HG02840 (cell line): ENCODE data around the gene RAC3.

Source experiments
- ATAC-seq: cut with Tn5 transposase; IDR thresholded peaks from one replicate; pipeline ENCODE4 v1.9.1; 2021; ENCODE audit warnings: mild to moderate bottlenecking, moderate library complexity, moderate number of reproducible peaks; ENCODE audit not compliant: unreplicated experiment, low FRiP score

Gene RAC3

DNA sequence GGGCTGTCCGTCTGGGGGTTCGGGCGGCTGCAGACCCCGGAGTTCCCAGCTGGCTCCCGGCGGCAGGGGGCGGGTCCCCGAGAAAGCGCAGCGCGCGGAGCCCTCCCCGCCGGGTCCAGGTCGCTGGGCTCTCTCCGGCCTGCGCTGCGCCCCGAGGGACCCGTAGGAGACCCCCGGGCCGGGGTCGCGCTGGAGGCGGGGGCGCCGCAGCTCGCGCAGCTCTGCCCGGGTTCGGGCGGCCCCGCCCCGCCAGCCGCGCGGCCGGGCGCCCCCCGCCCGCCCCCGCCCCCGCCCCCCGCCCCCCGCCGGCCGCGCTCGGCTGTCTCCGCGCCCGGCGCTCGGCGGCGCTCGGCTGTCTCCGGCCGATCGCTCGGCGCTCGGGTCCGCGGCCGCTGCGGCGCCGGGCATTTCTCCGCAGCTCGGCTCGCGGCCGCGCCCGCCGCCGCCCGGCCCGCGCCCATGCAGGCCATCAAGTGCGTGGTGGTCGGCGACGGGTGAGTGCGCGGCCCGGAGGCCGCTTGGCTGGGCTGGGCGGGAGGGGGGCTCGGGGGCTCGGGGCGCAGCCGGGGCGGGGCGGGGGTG is at the start of gene RAC3:
Gene RAC3, plus strand, starts transcription at position 376 of the 582 bp plus-strand sequence. Its CDS starts 84 bp downstream, at position 460.
- ATAC-seq: no peak

DNA sequence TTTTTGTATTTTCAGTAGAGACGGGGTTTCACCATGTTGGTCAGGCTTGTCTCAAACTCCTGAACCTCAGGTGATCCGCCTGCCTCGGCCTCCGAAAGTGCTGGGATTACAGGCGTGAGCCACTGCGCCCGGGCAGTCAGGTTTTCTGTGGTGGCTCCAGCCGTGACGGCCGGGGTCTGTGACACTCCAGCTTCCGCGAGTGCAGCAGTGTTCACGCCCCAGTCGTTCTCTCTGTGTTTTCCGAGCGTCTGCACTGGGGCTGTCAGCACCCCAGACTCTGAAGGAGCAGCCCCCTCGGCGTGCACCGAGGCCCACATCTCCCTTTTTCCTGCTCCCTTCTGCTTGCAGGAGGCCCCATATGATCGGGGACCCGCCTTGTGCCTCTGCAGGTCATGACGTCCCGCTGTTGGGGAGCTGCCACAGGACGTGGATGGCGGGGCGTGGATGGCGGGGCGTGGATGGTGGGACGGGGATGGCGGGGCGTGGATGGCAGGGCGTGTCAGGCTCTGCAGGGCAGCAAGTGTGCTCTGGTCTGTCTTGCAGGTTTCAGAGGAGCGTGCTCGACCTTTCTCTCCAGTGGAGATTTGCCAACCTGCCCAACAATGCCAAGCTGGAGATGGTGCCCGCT is 48.4 kb upstream of the RAC3 start:
- no peak for ATAC-seq

DNA sequence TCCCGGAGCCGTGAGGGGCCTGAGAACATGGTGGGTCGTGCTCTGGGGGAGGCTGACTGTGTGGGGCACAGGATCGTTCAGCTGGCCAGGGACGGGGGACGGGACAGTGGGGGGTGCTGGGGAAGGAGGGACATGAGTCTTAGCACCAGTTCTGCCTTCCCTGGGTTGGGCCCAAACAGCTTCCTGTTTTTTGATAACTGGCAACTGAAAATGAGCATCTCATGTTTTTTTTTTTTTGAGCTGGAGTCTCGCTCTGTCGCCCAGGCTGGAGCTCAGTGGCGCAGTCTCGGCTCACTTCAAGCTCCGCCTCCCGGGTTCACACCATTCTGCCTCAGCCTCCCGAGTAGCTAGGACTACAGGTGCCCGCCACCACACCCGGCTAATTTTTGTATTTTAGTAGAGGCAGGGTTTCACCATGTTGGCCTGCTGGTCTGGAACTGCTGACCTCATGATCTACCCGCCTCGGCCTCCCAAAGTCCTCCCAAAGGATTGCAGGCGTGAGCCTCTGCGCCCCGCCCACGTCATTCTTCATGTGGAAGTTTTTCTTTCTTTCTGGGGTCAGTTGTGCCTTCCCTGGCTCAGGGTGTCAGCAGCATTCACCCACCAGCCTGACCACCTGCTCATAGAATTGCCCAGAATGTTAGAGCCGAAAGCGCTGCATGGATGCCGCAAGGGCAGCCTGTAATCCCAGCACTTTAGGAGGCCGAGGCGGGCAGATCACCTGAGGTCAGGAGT is 47.7 kb upstream of the RAC3 start:
- no peak for ATAC-seq

DNA sequence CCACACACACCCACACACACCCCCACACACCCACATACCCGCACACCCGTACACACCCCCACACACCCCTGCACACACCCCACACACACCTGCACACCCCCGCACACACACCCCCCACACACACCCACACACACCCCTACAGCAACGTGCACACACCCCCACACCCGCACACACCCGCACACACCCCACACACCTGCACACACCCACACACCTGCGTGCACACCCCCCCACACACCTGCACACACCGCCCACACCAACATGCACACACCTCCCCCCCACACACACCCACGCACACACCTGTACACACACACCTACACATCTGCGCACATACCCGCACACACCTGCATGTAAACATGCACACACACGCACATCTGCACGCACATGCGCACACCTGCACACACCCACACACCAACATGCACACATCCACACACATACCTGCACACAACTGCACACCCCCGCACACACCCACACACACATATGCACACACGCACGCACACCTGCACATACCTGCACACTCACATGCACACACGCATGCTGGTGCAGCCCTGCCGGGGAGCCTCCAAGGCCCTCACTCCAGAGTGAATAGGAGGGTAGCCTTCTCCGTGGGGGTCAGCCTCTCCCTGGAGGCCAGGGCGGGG is 46.6 kb upstream of the RAC3 start:
- ATAC-seq: no peak

DNA sequence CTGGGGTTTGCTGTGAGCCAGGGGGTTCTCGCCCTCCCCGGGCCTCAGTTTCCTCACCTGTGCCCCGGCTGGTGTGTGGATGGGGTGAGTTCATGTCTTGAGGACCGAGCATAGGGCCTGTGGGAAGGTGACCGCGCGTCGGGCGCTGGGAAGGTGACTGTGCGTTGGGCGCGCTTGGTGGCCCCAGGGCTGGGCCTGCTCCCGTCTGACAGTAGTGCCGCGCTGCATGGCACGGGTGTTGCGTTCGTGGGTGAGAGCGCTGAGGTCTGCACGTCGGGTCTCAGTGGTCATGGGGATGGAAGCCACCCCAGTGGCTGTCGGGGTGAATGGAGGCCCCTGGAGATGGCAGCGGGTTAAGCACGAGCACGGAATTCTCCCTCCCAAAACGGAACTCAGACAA is 44.9 kb upstream of the RAC3 start:
- ATAC-seq: no peak

DNA sequence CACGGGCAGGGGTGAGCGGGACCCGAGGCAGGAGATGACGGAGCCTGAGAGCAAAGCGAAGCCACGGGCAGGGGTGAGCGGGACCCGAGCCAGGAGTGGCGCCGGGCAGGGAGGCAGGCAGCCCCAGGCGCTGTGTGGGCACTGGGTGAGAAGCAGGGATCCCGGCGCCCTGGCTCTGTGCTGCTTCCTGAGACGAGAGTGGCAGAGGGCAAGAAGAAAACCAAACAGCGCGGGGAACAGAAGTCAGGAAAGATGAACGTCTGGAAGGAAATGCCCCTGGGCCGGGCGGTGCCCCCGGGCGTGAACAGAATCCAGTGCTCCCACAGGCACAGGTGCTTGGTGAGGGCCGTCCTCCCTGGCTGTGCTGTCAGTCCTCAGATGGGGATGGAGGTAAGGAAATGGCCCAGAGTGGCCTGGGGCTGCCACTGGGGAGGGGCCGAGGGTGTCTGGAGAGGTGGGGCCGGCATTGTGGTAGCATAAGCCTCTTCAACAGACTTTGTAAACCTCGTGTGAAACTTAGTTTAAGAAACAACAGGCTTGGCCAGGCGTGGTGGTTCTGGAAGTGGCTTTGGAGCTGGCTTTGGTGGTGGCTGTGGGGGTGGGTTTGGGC is 44.2 kb upstream of the RAC3 start:
- ATAC-seq: no peak

DNA sequence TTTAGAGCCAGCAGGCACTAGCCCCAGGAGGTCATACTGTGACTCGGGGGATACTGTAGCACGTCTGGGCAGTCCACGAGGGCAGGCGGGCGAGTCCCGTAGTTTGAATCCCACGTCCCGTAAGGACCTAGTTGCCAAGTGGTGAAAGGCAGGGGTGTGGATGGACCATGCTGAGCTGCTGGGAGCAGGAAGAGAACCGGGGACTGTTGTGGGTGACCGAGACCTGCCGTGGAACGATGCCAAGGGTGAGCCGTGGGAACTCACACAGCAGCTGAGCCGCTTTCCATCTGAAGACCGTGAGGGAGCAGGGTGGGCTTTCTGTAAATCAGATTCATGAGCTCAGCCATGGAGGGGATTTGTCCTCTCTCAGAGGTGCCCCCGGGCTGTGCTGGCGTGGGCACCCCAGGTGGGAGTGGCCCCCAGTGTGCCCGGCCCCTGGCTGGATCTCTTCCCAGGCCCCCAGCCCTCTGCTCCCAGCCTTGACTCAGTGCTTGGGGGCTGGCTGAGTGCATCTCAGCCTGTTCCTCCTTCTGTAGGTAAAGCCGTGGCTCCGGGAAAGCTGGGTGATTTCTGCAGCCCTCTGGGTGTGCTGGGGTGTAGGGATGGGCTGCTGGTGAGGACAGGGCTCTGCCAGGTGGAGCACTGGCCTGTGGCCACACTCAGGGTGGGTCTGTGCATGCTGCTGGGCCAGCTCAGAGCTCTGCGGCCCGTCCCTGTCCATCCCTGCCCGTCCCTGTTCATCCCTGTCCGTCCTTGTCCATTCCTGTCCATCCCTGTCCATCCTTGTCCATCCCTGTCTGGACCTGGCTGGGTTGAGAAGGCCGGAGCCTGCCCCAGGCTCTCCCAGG is 40.4 kb upstream of the RAC3 start:
- no peak for ATAC-seq

DNA sequence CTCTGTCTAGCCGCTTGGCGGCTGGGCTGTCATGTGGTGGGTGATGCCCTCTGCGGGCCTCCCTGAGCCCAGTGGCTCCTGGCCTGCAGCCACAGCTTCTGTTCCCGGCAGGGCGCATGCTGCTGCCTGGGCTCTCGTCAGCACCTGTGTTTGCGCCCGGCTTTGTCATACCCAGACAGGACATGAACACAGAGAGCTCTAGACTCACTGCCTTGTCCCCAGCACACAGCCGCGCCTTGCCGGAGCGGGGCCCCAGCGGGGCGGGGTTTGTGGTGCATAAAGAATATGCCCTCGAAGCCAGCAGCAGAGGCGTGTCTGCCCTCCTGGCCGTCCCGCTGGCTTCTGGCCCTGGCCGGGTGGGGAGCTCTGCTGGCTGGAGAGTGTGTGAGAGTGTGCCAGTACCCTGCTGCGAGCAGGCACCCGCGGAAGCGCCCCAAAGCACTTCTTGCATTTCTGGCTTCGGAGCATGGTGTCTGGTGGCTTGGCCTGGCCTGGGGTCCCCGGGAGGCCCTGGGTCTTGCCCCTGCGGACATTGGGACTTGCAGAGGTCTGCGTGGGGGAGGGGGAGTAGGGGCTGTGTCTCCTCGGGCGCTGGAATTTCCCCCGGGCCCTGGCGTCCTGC is 39.7 kb upstream of the RAC3 start:
- ATAC-seq: no peak

DNA sequence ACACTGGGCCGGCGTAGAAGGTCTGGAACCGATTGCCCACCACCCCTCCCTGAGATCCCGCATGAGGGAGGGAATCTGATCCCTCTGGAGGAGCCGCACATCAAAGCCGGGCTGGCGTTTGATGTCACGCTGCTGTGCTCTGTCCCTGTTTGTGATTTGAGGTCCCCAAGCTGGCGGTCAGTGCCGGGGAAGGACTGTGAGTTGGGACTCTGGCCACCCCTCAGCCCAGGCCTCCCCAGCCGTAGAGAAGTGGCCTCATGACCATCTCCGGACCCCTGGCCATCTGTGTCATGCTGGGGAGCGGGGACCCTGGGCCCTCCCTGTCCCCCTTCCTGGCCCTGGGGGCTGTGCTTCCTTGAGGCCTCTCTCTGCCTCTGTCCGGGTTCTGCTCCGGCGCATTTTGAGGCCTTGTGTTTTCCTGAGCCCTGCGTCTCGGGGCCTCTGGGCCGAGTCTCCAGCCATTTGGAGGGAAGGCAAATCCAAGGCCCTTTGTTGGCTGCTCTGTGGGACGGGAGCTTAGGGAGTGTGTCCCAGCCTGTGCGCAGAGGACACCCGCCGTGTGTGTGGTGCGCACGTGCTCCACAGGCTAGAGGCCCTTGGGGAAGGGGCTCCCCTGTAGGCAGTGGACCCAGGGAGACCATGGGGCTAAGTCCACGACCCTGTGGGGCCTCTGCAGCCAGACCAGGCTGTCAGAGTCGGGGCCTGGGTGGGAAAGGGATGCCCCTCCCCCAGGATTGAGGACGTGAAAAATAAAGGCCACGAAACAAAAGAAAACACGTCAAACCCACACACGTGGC is 39.0 kb upstream of the RAC3 start:
- ATAC-seq: no peak

DNA sequence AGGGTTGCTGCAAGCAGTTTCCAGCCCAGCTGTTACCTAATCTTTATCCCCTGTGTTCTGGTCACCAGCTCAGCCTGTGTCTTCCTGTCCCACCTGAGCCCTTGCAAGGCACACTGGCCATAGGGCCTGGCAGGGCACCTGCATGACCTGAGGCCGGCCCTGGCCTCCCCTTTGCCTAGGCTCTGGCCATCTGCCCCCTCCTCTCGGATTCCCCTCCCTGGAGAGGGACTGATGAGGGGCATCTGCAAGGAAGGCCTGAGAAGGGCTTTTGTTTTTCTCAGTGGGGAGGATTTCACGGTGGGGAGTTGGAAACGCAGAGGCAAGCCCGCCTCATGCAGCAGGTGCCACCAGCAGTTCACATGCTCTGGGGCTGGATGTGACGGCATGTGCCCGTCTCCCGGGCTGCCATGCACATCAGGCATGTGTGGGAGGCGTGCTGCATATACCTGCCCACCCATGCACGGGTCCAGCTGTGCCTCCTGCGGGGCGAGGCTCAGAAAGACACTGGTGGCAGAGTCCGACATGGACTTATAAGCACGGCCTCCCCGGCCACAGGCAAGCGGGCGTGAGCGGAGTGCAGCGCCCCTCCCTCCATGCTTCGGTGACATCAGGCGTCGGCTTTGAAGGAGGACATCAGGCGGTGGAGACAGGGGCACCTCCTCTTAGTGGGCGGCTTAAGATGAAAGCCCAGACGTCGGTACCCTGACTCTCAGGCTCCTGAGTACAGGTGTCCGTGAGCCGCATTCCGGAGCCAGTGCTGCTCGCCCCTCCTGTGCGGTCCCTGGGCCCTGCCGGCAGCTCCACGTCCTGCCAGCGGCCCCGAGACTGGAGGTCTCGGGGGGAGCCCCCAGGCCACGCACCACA is 37.5 kb upstream of the RAC3 start:
- no peak for ATAC-seq

DNA sequence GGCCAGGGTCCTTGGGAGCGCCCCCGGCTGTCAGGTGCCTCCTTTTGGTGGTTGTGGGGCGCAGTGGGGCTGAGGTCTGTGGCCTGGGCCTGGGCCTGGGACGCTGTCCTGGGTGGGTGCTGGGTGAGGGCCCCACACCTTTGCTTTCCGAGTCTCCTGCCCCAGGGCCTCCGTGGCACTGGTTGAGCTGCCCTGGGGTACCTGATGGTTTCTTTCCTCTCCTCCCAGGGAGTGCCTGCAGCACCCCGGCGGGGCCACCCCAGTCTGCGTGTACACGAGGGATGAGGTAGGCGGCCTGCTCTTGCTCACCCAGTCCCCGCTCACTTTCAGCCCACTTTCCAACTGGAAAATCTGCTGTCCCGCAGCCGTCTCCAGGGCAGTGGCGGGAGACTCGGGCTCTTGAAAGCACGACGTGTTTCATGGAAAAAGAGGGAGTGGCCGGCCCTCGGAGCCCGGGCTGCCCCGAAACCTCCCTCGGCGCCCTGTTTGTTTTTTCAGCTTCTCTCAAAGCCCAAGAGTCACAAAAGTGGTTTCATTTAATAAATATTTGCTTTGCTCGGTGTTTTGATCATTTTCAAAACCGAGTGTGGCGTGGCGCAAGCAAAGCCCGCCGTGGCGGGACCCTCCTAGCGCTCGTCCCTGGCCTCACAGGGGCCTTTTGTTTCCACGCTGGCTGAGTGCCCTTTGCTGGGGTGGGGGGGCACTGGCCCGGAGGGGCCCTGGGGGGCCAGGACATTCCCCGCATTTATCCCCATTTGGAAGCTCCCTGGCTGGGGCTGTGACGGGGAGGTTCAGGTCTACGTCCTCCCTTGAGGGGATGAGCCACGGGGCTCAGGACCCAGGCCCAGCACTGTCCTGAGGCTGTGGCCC is 36.6 kb upstream of the RAC3 start:
- no peak for ATAC-seq

DNA sequence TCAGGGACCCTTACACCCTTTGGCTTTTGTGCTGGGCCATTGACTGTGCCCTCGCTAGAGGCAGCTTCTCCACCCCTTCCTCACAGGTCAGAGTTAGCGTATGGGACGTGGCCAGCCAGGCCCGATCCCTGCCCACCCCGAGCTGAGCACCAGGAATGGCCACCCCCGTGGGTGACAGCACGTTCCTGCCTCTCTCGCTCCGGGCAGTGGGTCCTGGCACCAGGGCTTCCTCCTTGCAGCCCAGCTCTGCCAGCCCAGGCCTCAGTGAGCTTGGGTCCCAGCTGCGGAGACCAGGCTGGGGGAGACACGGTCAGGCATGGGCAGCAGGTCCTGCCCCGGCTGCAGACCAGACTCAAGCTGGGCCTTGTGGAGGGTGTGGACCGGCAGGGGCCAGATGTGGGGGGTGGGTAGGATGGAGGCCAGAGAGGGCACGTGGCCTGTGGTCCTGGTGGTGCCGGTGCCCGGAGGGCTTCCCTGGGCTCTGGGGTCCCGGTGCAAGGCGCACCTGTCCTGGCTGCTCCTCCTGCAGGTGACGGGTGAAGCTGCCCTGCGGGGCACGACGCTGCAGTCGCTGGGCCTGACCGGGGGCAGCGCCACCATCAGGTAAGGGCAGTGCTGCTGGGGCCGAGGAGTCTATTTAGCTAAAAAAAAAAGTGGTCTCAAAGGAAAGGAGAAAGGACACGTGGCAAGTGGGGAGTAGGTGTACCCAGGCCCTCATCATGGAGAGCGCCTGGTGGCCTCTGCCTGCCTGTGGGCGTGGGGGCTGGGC is 35.8 kb upstream of the RAC3 start:
- no peak for ATAC-seq

DNA sequence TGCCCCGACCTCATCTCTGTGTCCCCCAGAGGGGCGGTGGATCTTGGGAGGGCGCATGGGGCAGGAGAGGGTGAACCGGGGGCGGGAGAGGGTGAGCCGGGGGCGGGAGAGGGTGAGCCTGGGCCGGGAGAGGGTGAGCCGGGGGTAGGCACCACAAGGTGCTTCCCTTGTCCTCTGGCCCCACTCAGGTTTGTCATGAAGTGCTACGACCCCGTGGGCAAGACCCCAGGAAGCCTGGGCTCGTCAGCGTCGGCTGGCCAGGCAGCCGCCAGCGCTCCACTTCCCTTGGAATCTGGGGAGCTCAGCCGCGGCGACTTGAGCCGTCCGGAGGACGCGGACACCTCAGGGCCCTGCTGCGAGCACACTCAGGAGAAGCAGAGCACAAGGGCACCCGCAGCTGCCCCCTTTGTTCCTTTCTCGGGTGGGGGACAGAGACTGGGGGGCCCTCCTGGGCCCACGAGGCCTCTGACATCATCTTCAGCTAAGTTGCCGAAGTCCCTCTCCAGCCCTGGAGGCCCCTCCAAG is 35.2 kb upstream of the RAC3 start:
- no peak for ATAC-seq

DNA sequence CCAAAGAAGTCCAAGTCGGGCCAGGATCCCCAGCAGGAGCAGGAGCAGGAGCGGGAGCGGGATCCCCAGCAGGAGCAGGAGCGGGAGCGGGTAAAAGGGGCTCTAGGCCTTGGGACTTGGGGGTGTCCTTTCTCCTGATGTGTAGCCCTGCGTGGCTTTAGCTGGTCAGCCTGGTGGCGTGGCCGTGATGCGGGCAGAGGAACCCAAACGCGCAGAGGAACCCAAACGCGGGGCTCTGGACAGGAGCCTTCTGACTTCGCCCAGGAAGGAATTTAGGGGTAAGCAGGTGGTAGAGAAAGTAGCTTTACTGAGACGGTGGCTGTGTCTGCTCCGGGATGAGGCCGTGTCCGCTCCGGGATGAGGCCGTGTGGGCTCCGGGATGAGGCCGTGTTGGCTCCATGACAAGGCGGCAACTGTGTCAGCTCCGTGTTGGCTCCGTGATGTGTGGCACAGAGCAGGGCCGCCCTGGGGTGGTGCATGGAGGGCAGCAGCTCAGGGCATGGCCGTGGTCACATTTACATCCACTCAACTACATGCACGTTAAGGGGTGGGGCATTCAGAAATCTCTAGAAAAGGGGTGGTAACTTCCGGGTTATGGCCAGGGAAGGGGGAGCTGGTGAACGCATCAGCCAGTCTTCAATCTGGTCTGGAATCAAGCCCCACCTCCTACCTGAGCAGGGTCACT is 34.6 kb upstream of the RAC3 start:
- no peak for ATAC-seq

DNA sequence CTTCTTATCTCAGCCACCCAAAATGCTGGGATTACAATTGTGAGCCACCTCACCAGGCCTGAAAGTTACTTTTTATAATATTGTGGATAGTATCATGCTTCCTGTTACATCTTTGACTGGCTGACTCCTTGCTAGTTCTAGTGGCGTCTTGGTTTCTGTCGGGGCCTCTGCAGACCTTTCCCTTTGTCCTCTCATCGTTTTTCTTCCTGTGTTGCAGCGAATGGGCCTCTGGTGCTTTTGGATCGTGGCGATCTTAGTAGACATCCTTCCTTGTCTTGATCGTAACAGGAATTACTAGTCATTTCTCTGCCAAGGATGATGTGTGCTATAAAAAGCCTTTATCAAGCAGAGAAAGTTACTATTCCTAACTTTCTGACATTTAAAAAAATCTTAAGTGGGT is 33.3 kb upstream of the RAC3 start:
- no peak for ATAC-seq
